Measurements from ENCODE around the gene PLA2G4C. TPM values are rescaled to one million over a fixed set of nuclear protein-coding genes. Genes with fewer than 3 reads are reported as not detected.

Gene PLA2G4C
- total RNA-seq, 1 donor: 4.2 TPM

DNA sequence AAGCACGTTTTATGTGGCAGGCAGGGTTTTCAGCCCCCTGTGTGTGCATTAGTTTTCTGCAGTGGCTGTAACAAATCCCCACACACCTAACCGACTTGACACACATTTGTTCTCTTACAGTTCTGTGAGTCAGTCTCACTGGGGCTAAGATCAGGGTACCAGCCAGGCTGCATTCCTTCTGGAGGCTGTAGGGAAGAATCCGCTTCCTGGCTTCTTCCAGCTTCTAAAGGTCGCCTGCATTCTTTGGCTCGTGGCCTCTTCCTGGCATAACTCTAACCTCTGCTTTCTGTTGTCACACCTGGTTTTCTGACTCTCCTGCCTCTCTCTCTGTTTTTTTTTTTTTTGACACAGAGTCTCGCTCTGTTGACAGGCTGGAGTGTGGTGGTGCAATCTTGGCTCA, 109.8 kb downstream of the PLA2G4C start:
- Histone ChIP-seq H3K27me3 (ENCODE audit: insufficient read depth, low read length) (no peaks in the 10 kb centered on the region), H3K9me3 (ENCODE audit: low read depth, low read length) (no peaks in the 10 kb centered on the region), H3K4me1 (ENCODE audit: insufficient read depth, low read length) (no peaks in the 10 kb centered on the region)

DNA sequence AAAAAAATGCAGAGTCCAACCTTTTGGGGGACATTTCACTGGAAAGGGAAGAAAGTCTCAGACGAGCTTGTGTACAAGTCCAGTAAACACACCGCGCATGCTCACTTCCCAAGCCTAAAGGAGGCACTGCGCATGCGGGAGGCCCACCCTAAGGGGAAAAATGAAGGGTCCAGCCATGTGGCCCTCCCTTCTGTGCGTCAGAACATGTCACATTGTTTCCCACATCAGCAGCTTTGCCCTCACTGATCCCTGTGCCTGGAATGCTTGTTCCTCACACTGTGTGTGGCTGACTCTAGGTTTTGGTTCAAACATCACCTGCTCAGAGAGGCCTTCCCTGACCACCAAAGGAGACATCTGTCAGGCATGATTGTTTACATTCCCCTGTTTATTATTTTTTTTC, 111.8 kb downstream of the PLA2G4C start:
- no peaks in the 10 kb centered on the region for H3K4me1 ChIP-seq (ENCODE audit: insufficient read depth, low read length)
- no peak overlapping the region for H3K4me3 ChIP-seq (ENCODE audit: low read length)
- no peaks in the 10 kb centered on the region for H3K9me3 ChIP-seq (ENCODE audit: low read depth, low read length)
- H3K27me3 ChIP-seq (ENCODE audit: insufficient read depth, low read length): no peaks in the 10 kb centered on the region

More for the DNA sequence above, 109.8 kb downstream of the PLA2G4C start:
- no peak overlapping the region for H3K4me3 ChIP-seq (ENCODE audit: low read length)

Other genes starting within 250 kb of the PLA2G4C start
- not detected for gene SULT2A1, start 224.5 kb downstream of the PLA2G4C start, total RNA-seq
- not detected for gene BSPH1, start 118.6 kb downstream of the PLA2G4C start, total RNA-seq
- gene ELSPBP1, start 116.2 kb downstream of the PLA2G4C start, total RNA-seq: not detected
- gene CABP5, start 66.7 kb downstream of the PLA2G4C start, total RNA-seq: 4.0 TPM
- 24.8 TPM for gene LIG1, start 59.5 kb upstream of the PLA2G4C start, total RNA-seq
- 0.73 TPM for gene ZSWIM9, start 59.9 kb upstream of the PLA2G4C start, total RNA-seq
- 46.0 TPM for gene CARD8, start 145.1 kb upstream of the PLA2G4C start, total RNA-seq
- not detected for gene ZNF114, start 159.3 kb upstream of the PLA2G4C start, total RNA-seq
- 230 TPM for gene EMP3, start 214.7 kb upstream of the PLA2G4C start, total RNA-seq